Kidney epithelial cell (primary cell): ENCODE measurements around the gene RFTN1. TPM values are rescaled to one million over a fixed set of nuclear protein-coding genes. Genes with fewer than 3 reads are reported as not detected.

Source experiments
- DNase-seq: peaks from one replicate; pipeline ENCODE4 v3.0.0-alpha.2; 2010; ENCODE audit warnings: low read depth
- H3K27me3 ChIP-seq: 2 replicates; pipeline ENCODE4 v1.6.0; 2011; ENCODE audit warnings: low read length; ENCODE audit not compliant: control insufficient read depth, insufficient read depth
- H3K36me3 ChIP-seq: 2 replicates; pipeline ENCODE4 v1.5.1; 2011; ENCODE audit warnings: low read length; ENCODE audit not compliant: control insufficient read depth, insufficient read depth
- H3K4me3 ChIP-seq: 2 replicates; pipeline ENCODE4 v1.5.1; 2011; ENCODE audit warnings: low read depth, mild to moderate bottlenecking, control low read depth, low read length
- total RNA-seq: library from RNA; depleted of rRNA; stranded (reverse); fragments of >200 nt; gene quantifications from 2 replicates; pipeline ENCODE4 v1.2.3, GENCODE V29; 2015
- TF ChIP-seq, protein P1 (sequence below): IDR thresholded peaks from 2 replicates; pipeline ENCODE4 v1.5.1; 2011; ENCODE audit warnings: mild to moderate bottlenecking, moderate library complexity, low read length, control low read depth, inconsistent platforms; ENCODE audit not compliant: insufficient read depth, poor library complexity, severe bottlenecking

Gene RFTN1
- total RNA-seq, 1 donor from 2014 or later, result 50.7 TPM

GRCh38 chr3:16412192-16412800, 101.2 kb downstream of the RFTN1 start:
- TF ChIP-seq, protein P1, sequence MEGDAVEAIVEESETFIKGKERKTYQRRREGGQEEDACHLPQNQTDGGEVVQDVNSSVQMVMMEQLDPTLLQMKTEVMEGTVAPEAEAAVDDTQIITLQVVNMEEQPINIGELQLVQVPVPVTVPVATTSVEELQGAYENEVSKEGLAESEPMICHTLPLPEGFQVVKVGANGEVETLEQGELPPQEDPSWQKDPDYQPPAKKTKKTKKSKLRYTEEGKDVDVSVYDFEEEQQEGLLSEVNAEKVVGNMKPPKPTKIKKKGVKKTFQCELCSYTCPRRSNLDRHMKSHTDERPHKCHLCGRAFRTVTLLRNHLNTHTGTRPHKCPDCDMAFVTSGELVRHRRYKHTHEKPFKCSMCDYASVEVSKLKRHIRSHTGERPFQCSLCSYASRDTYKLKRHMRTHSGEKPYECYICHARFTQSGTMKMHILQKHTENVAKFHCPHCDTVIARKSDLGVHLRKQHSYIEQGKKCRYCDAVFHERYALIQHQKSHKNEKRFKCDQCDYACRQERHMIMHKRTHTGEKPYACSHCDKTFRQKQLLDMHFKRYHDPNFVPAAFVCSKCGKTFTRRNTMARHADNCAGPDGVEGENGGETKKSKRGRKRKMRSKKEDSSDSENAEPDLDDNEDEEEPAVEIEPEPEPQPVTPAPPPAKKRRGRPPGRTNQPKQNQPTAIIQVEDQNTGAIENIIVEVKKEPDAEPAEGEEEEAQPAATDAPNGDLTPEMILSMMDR, result no peak
- no peaks in the 10 kb centered on the region for H3K36me3 ChIP-seq
- no peak for DNase-seq
- no peaks in the 10 kb centered on the region for H3K27me3 ChIP-seq
- no peak overlapping the region for H3K4me3 ChIP-seq

- TF ChIP-seq, protein P1, result no peak
These were observed 102.1 kb downstream of the RFTN1 start for GRCh38 chr3:16411441-16411840.

DNA sequence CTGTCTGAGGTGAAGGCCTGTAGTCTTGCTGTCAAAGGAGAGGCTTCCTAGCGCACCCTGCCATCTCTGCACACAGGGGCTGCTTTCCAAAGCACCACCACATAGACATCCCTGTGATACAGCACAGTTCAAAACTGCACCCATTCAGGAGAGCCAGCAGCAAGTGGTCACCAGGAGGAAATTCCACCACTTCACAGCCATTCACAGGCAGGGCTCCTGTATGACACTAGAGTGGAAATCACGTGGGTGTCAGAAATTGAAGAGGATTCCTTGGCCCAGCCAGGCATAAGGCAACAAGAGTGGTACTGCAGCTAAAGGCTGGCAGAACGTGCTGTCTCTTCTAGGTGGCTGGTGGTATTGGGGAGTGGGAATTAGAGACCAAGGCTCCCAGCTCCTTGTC, 102.8 kb downstream of the RFTN1 start:
- TF ChIP-seq, protein P1, result no peak
- no peaks in the 10 kb centered on the region for H3K27me3 ChIP-seq
- no peak for DNase-seq
- no peak overlapping the region for H3K4me3 ChIP-seq
- H3K36me3 ChIP-seq, result no peaks in the 10 kb centered on the region

More at GRCh38 chr3:16411441-16411840, 102.1 kb downstream of the RFTN1 start:
- Histone ChIP-seq H3K27me3 (no peaks in the 10 kb centered on the region), H3K36me3 (no peaks in the 10 kb centered on the region), H3K4me3 (no peak overlapping the region)
- no peak for DNase-seq

- no peaks in the 10 kb centered on the region for H3K27me3 ChIP-seq
- TF ChIP-seq, protein P1, result no peak
- no peaks in the 10 kb centered on the region for H3K36me3 ChIP-seq
- DNase-seq, result no peak
- no peak overlapping the region for H3K4me3 ChIP-seq
These were observed 104.5 kb downstream of the RFTN1 start for GRCh38 chr3:16409032-16409431.

- no peak for DNase-seq
- Histone ChIP-seq H3K36me3 (no peaks in the 10 kb centered on the region), H3K27me3 (no peaks in the 10 kb centered on the region), H3K4me3 (no peak overlapping the region)
- TF ChIP-seq, protein P1, result no peak
These were observed 106.1 kb downstream of the RFTN1 start for GRCh38 chr3:16407366-16407765.

DNA sequence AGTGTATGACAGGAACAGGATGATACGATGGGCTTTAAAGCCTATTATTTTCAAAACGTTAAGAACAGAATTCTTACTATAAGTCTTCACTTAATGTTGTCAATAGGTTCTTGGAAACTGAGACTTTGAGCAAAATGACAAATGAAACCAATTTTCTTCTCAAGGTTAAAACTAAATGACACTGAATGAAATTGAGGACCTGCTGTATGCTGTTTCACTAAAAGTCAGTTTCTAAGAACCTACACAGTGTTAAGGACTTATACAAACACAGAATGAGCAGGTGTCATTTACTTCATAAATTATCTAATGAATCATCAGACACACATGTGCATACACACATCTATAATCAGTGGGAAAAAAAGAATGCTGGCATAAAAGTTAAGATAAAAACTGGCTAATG, 106.9 kb downstream of the RFTN1 start:
- TF ChIP-seq, protein P1, result no peak
- Histone ChIP-seq H3K27me3 (no peaks in the 10 kb centered on the region), H3K36me3 (no peaks in the 10 kb centered on the region), H3K4me3 (no peak overlapping the region)
- no peak for DNase-seq
